A549 (cell line): ENCODE measurements around the gene GPI. TPM values are rescaled to one million over a fixed set of nuclear protein-coding genes. Genes with fewer than 3 reads are reported as not detected.
A peak's percentile ranks its signal among the peaks of the same experiment; 100 is the strongest.

Source experiments
- ATAC-seq, 2 experiments: fragments of 200-7000 bp in 1 of 2; fragments of >200 bp in 1 of 2; cut with Nextera tagmentation in 1 of 2; cut with Tn5 transposase in 1 of 2; 3 replicates each; pipeline versions ENCODE4 v1.8.0 to v1.9.1; 2018 to 2020; ENCODE audit warnings: mild to moderate bottlenecking in 1 of 2, moderate library complexity in 1 of 2
- CTCF ChIA-PET: fragments of 300-600 bp; sonication (Branson Sonifier 250); formaldehyde crosslinking; extraction: SDS; loops from one replicate; lab custom pipeline; 2021; ENCODE audit warnings: antibody characterized with exemption, inconsistent platforms; lab: Yijun Ruan, JAX
- POLR2A ChIA-PET: fragments of 350-600 bp; formaldehyde crosslinking; extraction: SDS; loops from one replicate; lab custom pipeline; 2021; ENCODE audit warnings: antibody characterized with exemption, inconsistent platforms; lab: Yijun Ruan, JAX
- DNase-seq, 2 experiments: peaks; one replicate each; pipeline versions ENCODE4 v3.0.0 to v3.0.0-alpha.2; 2011 to 2016; ENCODE audit warnings: low read depth in 1 of 2, low spot score in 1 of 2
- FAIRE-seq: peaks from 2 replicates; lab custom pipeline; 2011; peaks lifted over from hg19 to GRCh38; lab: Jason Lieb, UNC
- H3K27ac ChIP-seq, 2 experiments: fragments of >200 bp; sonication (Bioruptor Twin); formaldehyde crosslinking; 3 replicates each; pipeline ENCODE4 v1.5.1; 2016 to 2017
- H3K4me1 ChIP-seq: fragments of >200 bp; sonication (Bioruptor Twin); formaldehyde crosslinking; 3 replicates; pipeline ENCODE4 v1.6.1; 2016
- H3K4me2 ChIP-seq: fragments of >200 bp; sonication (Bioruptor Twin); formaldehyde crosslinking; 3 replicates; pipeline ENCODE4 v1.6.1; 2016
- H3K4me3 ChIP-seq: fragments of >200 bp; sonication (Bioruptor Twin); formaldehyde crosslinking; 3 replicates; pipeline ENCODE4 v1.5.1; 2016
- H3K9me3 ChIP-seq: fragments of >200 bp; sonication (Bioruptor Twin); formaldehyde crosslinking; 3 replicates; pipeline ENCODE4 v1.6.1; 2016
- CBX8 ChIP-seq: fragments of 200-600 bp; sonication (generic); IDR thresholded peaks from 2 replicates; pipeline ENCODE4 v1.6.1; 2016
- CHD2 ChIP-seq: fragments of 150-350 bp; IDR thresholded peaks from 2 replicates; pipeline ENCODE4 v1.6.1; 2014; ENCODE audit warnings: low read length; ENCODE audit not compliant: partially characterized antibody
- CHD4 ChIP-seq: fragments of 200-600 bp; sonication (generic); IDR thresholded peaks from 2 replicates; pipeline ENCODE4 v1.6.1; 2016; ENCODE audit warnings: antibody characterized with exemption, mild to moderate bottlenecking, borderline replicate concordance
- EHF ChIP-seq: fragments of 250-450 bp; sonication (Bioruptor Pico); IDR thresholded peaks from 2 replicates; pipeline ENCODE4 v1.5.0; 2020; ENCODE audit warnings: mild to moderate bottlenecking
- EHMT2 ChIP-seq: fragments of 200-600 bp; sonication (generic); IDR thresholded peaks from 2 replicates; pipeline ENCODE4 v1.6.1; 2016; ENCODE audit warnings: antibody characterized with exemption, low read depth, mild to moderate bottlenecking, moderate library complexity
- ELK1 ChIP-seq: fragments of 150-350 bp; IDR thresholded peaks from 2 replicates; pipeline ENCODE4 v1.6.1; 2014; ENCODE audit warnings: low read depth, mild to moderate bottlenecking, low read length
- EP300 ChIP-seq, 2 experiments: fragments of >200 bp; sonication (Bioruptor Twin); formaldehyde crosslinking; IDR thresholded peaks; 2 replicates in 1 of 2; 3 replicates in 1 of 2; pipeline ENCODE4 v1.6.1; 2016 to 2017
- FOSB ChIP-seq: fragments of 250-450 bp; sonication (Bioruptor Pico); IDR thresholded peaks from 2 replicates; pipeline ENCODE4 v1.5.0; 2020; ENCODE audit warnings: mild to moderate bottlenecking, moderate library complexity
- FOXS1 ChIP-seq: fragments of 250-450 bp; sonication (Bioruptor Pico); IDR thresholded peaks from 2 replicates; pipeline ENCODE4 v1.5.0; 2020; ENCODE audit warnings: mild to moderate bottlenecking, moderate library complexity
- GATA3 ChIP-seq: IDR thresholded peaks from 2 replicates; pipeline ENCODE4 v1.6.1; 2012; ENCODE audit warnings: borderline replicate concordance
- HDAC2 ChIP-seq: fragments of 200-600 bp; sonication (generic); IDR thresholded peaks from 2 replicates; pipeline ENCODE4 v1.6.1; 2016
- HOXA7 ChIP-seq: fragments of 250-450 bp; sonication (Bioruptor Pico); IDR thresholded peaks from 2 replicates; pipeline ENCODE4 v1.5.0; 2020; ENCODE audit warnings: mild to moderate bottlenecking, moderate library complexity
- JUN ChIP-seq, 2 experiments: fragments of >200 bp; sonication (Bioruptor Twin); formaldehyde crosslinking; IDR thresholded peaks; 2 replicates in 1 of 2; 3 replicates in 1 of 2; pipeline ENCODE4 v1.6.1; 2016 to 2017
- JUNB ChIP-seq: fragments of >200 bp; sonication (Bioruptor Twin); formaldehyde crosslinking; IDR thresholded peaks from 2 replicates; pipeline ENCODE4 v1.6.1; 2016
- KDM5A ChIP-seq: fragments of 200-600 bp; sonication (generic); IDR thresholded peaks from 2 replicates; pipeline ENCODE4 v1.6.1; 2016; ENCODE audit warnings: antibody characterized with exemption, mild to moderate bottlenecking
- NR3C1 ChIP-seq: fragments of >200 bp; sonication (Bioruptor Twin); formaldehyde crosslinking; IDR thresholded peaks from 3 replicates; pipeline ENCODE4 v1.6.1; 2017
- RARB ChIP-seq: fragments of 250-450 bp; sonication (Bioruptor Pico); IDR thresholded peaks from 2 replicates; pipeline ENCODE4 v1.8.0; 2021; ENCODE audit warnings: mild to moderate bottlenecking, moderate library complexity
- RNF2 ChIP-seq: fragments of 200-600 bp; sonication (generic); IDR thresholded peaks from 2 replicates; pipeline ENCODE4 v1.6.1; 2016; ENCODE audit warnings: low read depth, mild to moderate bottlenecking, antibody characterized with exemption, moderate library complexity, borderline replicate concordance
- SREBF2 ChIP-seq: fragments of 450-650 bp; IDR thresholded peaks from 2 replicates; pipeline ENCODE4 v1.6.1; 2014; ENCODE audit warnings: mild to moderate bottlenecking, moderate library complexity
- TP53 ChIP-seq: fragments of 250-450 bp; sonication (Bioruptor Pico); IDR thresholded peaks from 2 replicates; pipeline ENCODE4 v1.5.0; 2021; ENCODE audit warnings: mild to moderate bottlenecking, moderate library complexity
- ZFP36 ChIP-seq: fragments of 450-650 bp; IDR thresholded peaks from 2 replicates; pipeline ENCODE4 v1.6.1; 2014; ENCODE audit warnings: borderline replicate concordance; ENCODE audit not compliant: partially characterized antibody
- WGBS: methylation state at CpG from one replicate; pipeline ENCODE4 v1.1.6; 2017; ENCODE audit errors: missing lambda C conversion rate; 5-methylcytosine and 5-hydroxymethylcytosine counted together
- polyA plus RNA-seq, 4 experiments: library from polyadenylated mRNA; depleted of rRNA in 3 of 4; stranded (reverse); fragments of >200 nt; fragmentation: RNase III in 1 of 4; extraction: RNeasy Plus Mini Kit Qiagen cat#74134 plus additional on column Dnase treatment in 1 of 4; gene quantifications; 2 replicates in 3 of 4; 3 replicates in 1 of 4; pipeline ENCODE4 v1.2.3, GENCODE V29; 2011 to 2017
- TF ChIP-seq, protein P1 (sequence below): IDR thresholded peaks from 2 replicates; pipeline ENCODE4 v1.6.1; 2012; ENCODE audit warnings: low read depth, borderline replicate concordance
- TF ChIP-seq, protein P2 (sequence below): fragments of 200-600 bp; sonication (generic); IDR thresholded peaks from 2 replicates; pipeline ENCODE4 v1.6.1; 2016; ENCODE audit warnings: antibody characterized with exemption, mild to moderate bottlenecking, moderate library complexity
- TF ChIP-seq, protein P3 (sequence below): fragments of >200 bp; sonication (Bioruptor Twin); formaldehyde crosslinking; IDR thresholded peaks from 3 replicates; pipeline ENCODE4 v1.5.1; 2016
- TF ChIP-seq, protein P4 (sequence below): fragments of 250-450 bp; sonication (Bioruptor Pico); IDR thresholded peaks from 2 replicates; pipeline ENCODE4 v1.5.0; 2020; ENCODE audit warnings: low read depth, mild to moderate bottlenecking, moderate library complexity

GPI gene
- polyA plus RNA-seq, 2 of the 4 experiments (the other 2 are of a cell fraction), result 548 to 565 TPM

- TF ChIP-seq HOXA7 (CRISPR knock-in tag) (no peak), GATA3 (no peak), FOSB (CRISPR knock-in tag) (no peak), RNF2 (no peak)
- TF ChIP-seq, protein P1, sequence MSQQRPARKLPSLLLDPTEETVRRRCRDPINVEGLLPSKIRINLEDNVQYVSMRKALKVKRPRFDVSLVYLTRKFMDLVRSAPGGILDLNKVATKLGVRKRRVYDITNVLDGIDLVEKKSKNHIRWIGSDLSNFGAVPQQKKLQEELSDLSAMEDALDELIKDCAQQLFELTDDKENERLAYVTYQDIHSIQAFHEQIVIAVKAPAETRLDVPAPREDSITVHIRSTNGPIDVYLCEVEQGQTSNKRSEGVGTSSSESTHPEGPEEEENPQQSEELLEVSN, result no peak
Observed at GRCh38 chr19:34402074-34402600, 37.1 kb downstream of the GPI start (continued).

DNA sequence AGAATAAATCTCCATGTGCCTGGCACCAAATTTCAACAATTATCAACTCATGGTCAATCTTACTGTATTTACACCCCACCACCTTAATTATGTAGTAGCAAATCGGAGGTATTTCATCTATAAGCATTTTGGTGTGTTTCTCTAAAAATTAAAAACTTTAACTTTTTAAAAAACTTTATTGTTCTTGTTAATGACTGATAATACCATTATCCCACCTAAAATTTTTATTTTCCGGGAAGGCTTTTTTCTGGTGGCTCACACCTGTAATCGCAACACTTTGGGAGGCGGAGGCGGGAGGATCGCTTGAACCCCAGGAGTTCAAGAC is 38.8 kb downstream of the GPI start:
- H3K4me2 ChIP-seq, result peak overlapping the region; percentile 77
- 20% methylated on average over 6 of the region's 6 CpGs for whole genome bisulfite sequencing
- H3K27ac ChIP-seq, result peak overlapping the region; percentile 86 to 91
- DNase-seq (no peak), FAIRE-seq (no peak), ATAC-seq (no peak)
- POLR2A ChIA-PET, result no interaction called here
- TF ChIP-seq ELK1 (no peak), HDAC2 (0 out of 2 replicates have a peak, but pooled peaks have one; percentile 40), FOXS1 (CRISPR knock-in tag) (no peak)
- peaks cover 17% of the 10 kb centered on the region; the same call in 2 of the 3 replicates for H3K4me1 ChIP-seq
- CTCF ChIA-PET, result interaction anchor here (1.0 kb wide), 1 partner anchor 27 kb away, joined by 3 read pairs; no protein-coding TSS in a partner anchor
- H3K4me3 ChIP-seq, result peak overlapping the region; percentile 80
- no peaks in the 10 kb centered on the region for H3K9me3 ChIP-seq

- peak within 1 kb of the TSS; percentile 86 to 91 for H3K27ac ChIP-seq
- TF ChIP-seq GATA3 (no peak), ZFP36 (no peak), NR3C1 (no peak), EHF (CRISPR knock-in tag) (no peak), EHMT2 (no peak), JUN (IDR thresholded peaks at IDR 0.05) (peak; percentile 25 to 90; a peak in 4 of 5 replicates), SREBF2 (no peak), EP300 (IDR thresholded peaks at IDR 0.05) (no peak), CHD2 (no peak), RARB (no peak), CHD4 (no peak), TP53 (CRISPR knock-in tag) (no peak; the same call in 1 of the 2 replicates), JUNB (no peak), KDM5A (no peak), CBX8 (no peak)
- TF ChIP-seq, protein P1, result peak; percentile 96
- TF ChIP-seq, protein P2, sequence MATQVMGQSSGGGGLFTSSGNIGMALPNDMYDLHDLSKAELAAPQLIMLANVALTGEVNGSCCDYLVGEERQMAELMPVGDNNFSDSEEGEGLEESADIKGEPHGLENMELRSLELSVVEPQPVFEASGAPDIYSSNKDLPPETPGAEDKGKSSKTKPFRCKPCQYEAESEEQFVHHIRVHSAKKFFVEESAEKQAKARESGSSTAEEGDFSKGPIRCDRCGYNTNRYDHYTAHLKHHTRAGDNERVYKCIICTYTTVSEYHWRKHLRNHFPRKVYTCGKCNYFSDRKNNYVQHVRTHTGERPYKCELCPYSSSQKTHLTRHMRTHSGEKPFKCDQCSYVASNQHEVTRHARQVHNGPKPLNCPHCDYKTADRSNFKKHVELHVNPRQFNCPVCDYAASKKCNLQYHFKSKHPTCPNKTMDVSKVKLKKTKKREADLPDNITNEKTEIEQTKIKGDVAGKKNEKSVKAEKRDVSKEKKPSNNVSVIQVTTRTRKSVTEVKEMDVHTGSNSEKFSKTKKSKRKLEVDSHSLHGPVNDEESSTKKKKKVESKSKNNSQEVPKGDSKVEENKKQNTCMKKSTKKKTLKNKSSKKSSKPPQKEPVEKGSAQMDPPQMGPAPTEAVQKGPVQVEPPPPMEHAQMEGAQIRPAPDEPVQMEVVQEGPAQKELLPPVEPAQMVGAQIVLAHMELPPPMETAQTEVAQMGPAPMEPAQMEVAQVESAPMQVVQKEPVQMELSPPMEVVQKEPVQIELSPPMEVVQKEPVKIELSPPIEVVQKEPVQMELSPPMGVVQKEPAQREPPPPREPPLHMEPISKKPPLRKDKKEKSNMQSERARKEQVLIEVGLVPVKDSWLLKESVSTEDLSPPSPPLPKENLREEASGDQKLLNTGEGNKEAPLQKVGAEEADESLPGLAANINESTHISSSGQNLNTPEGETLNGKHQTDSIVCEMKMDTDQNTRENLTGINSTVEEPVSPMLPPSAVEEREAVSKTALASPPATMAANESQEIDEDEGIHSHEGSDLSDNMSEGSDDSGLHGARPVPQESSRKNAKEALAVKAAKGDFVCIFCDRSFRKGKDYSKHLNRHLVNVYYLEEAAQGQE, result no peak
- TF ChIP-seq, protein P3, sequence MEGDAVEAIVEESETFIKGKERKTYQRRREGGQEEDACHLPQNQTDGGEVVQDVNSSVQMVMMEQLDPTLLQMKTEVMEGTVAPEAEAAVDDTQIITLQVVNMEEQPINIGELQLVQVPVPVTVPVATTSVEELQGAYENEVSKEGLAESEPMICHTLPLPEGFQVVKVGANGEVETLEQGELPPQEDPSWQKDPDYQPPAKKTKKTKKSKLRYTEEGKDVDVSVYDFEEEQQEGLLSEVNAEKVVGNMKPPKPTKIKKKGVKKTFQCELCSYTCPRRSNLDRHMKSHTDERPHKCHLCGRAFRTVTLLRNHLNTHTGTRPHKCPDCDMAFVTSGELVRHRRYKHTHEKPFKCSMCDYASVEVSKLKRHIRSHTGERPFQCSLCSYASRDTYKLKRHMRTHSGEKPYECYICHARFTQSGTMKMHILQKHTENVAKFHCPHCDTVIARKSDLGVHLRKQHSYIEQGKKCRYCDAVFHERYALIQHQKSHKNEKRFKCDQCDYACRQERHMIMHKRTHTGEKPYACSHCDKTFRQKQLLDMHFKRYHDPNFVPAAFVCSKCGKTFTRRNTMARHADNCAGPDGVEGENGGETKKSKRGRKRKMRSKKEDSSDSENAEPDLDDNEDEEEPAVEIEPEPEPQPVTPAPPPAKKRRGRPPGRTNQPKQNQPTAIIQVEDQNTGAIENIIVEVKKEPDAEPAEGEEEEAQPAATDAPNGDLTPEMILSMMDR, result no peak
- TF ChIP-seq, protein P4, sequence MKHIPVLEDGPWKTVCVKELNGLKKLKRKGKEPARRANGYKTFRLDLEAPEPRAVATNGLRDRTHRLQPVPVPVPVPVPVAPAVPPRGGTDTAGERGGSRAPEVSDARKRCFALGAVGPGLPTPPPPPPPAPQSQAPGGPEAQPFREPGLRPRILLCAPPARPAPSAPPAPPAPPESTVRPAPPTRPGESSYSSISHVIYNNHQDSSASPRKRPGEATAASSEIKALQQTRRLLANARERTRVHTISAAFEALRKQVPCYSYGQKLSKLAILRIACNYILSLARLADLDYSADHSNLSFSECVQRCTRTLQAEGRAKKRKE, result no peak
Observed at GRCh38 chr19:34404109-34404909, 39.3 kb downstream of the GPI start, which contains the start of gene PDCD2L. PDCD2L (plus strand) TSS chr19:34404399; CDS start chr19:34404431, 32 bp downstream.

More at GRCh38 chr19:34404109-34404909, 39.3 kb downstream of the GPI start, which contains the start of gene PDCD2L:
- CTCF ChIA-PET, result interaction anchor here (0.6 to 1.0 kb wide), 3 partner anchors 9 to 26 kb away, joined by 3 to 5 read pairs (median 3); no protein-coding TSS in a partner anchor
- under 1% methylated on average over 69 of the region's 69 CpGs for WGBS
- POLR2A ChIA-PET, result interaction anchor here (0.7 to 0.9 kb wide), 3 partner anchors 17 to 26 kb away, joined by 3 to 4 read pairs (median 3); no protein-coding TSS in a partner anchor
- ATAC-seq (peak; percentile 93 to 95), DNase-seq (peak; percentile 97 to 100), FAIRE-seq (peak; percentile 98)
- Histone ChIP-seq H3K4me2 (peak within 1 kb of the TSS; percentile 77), H3K4me1 (peaks cover 17% of the 10 kb centered on the region; the same call in 2 of the 3 replicates), H3K4me3 (peak within 1 kb of the TSS; percentile 80), H3K9me3 (no peaks in the 10 kb centered on the region)
